ENCODE measurements around the gene ZNF845. TPM values are rescaled to one million over a fixed set of nuclear protein-coding genes. Genes with fewer than 3 reads are reported as not detected.
A peak's percentile ranks its signal among the peaks of the same experiment; 100 is the strongest.

Gene ZNF845
- total and polyA plus RNA-seq, 10 donors, result 2.0 to 10.5 (median 8.1) TPM

- peaks cover 0 to 69% (median 7%) of the 10 kb centered on the region in 7 donors for H3K27me3 ChIP-seq (replicated peaks in 1 of 7)
- H3K4me3 ChIP-seq, result peak overlapping the region in 1 of 8 donors; percentile 32
- intact Hi-C loops (cut with DNase I; ENCODE audit: low total_unique reads), result no loop called here
- H3K36me3 ChIP-seq, result no peaks in the 10 kb centered on the region
- H3K9me3 ChIP-seq, result peaks cover 0 to 71% (median 28%) of the 10 kb centered on the region in 8 donors
- TF ChIP-seq POLR2AphosphoS5 (IDR thresholded peaks at IDR 0.05) (no peak), CTCF (IDR thresholded peaks at IDR 0.05 in 8 of 11, conservative IDR thresholded peaks at IDR 0.05 in 3 of 11) (peak in 6 of 11 experiments; percentile 26 to 67 (median 56))
- no peak overlapping the region for H3K27ac ChIP-seq
- DNase-seq, result no peak
- peaks cover 0 to 4% (median 0%) of the 10 kb centered on the region in 6 donors for H3K4me1 ChIP-seq
- 6 to 20% (median 7%) methylated on average over 17 to 32 of the region's 32 CpGs for WGBS, 5 donors
Measured at GRCh38 chr19:53308339-53308811, 25.2 kb upstream of the ZNF845 start.

- DNase-seq, result no peak
- H3K4me3 ChIP-seq, result no peak overlapping the region
- peaks cover 0 to 64% (median 7%) of the 10 kb centered on the region in 7 donors for H3K27me3 ChIP-seq (replicated peaks in 1 of 7)
- H3K4me1 ChIP-seq, result peaks cover 0 to 4% (median 0%) of the 10 kb centered on the region in 6 donors
- peaks cover 0 to 60% (median 26%) of the 10 kb centered on the region in 8 donors for H3K9me3 ChIP-seq
- WGBS, 5 donors, result 34 to 50% (median 35%) methylated on average over 11 of the region's 11 CpGs
- no peaks in the 10 kb centered on the region for H3K36me3 ChIP-seq
- TF ChIP-seq POLR2AphosphoS5 (IDR thresholded peaks at IDR 0.05), result no peak
- no peak for TF ChIP-seq POLR2A (IDR thresholded peaks at IDR 0.05)
- no peak for TF ChIP-seq CTCF (IDR thresholded peaks at IDR 0.05 in 8 of 11, conservative IDR thresholded peaks at IDR 0.05 in 3 of 11)
- intact Hi-C loops (cut with DNase I; ENCODE audit: low total_unique reads), result no loop called here
- H3K27ac ChIP-seq, result no peak overlapping the region
Measured at GRCh38 chr19:53311044-53311443, 22.5 kb upstream of the ZNF845 start.

- DNase-seq, result no peak
- Histone ChIP-seq H3K9me3 (peaks cover 0 to 57% (median 27%) of the 10 kb centered on the region in 8 donors), H3K27me3 (replicated peaks in 1 of 7) (peaks cover 0 to 56% (median 7%) of the 10 kb centered on the region in 7 donors), H3K36me3 (no peaks in the 10 kb centered on the region), H3K27ac (no peak overlapping the region), H3K4me1 (peaks cover 0 to 4% (median 0%) of the 10 kb centered on the region in 6 donors), H3K4me3 (no peak overlapping the region)
- intact Hi-C loops (cut with DNase I; ENCODE audit: low total_unique reads), result no loop called here
- TF ChIP-seq CTCF (IDR thresholded peaks at IDR 0.05 in 8 of 11, conservative IDR thresholded peaks at IDR 0.05 in 3 of 11) (no peak), POLR2A (IDR thresholded peaks at IDR 0.05) (no peak), POLR2AphosphoS5 (IDR thresholded peaks at IDR 0.05) (no peak)
- 69 to 78% (median 75%) methylated on average over 12 of the region's 12 CpGs for WGBS, 5 donors
Measured at GRCh38 chr19:53311897-53312296, 21.7 kb upstream of the ZNF845 start.

- WGBS, 5 donors, result 28 to 47% (median 35%) methylated on average over 24 of the region's 24 CpGs
- Histone ChIP-seq H3K27me3 (replicated peaks in 1 of 7) (peaks cover 0 to 21% (median 0%) of the 10 kb centered on the region in 7 donors), H3K27ac (no peak overlapping the region), H3K4me3 (peak overlapping the region in 4 of 8 donors; percentile 12 to 58 (median 20)), H3K4me1 (peaks cover 0 to 8% (median 7%) of the 10 kb centered on the region in 6 donors), H3K36me3 (no peaks in the 10 kb centered on the region), H3K9me3 (peaks cover 0 to 69% (median 51%) of the 10 kb centered on the region in 8 donors)
- intact Hi-C loops (cut with DNase I; ENCODE audit: low total_unique reads), result no loop called here
- peak in 1 of 3 donors; percentile 39 for TF ChIP-seq POLR2AphosphoS5 (IDR thresholded peaks at IDR 0.05)
- no peak for TF ChIP-seq CTCF (IDR thresholded peaks at IDR 0.05 in 8 of 11, conservative IDR thresholded peaks at IDR 0.05 in 3 of 11)
- peak; percentile 78 for DNase-seq
Measured at GRCh38 chr19:53328967-53329366, 4.6 kb upstream of the ZNF845 start.
